Stomach (tissue), 4 donors: ENCODE data around the gene NMRAL1.

Experiments
- EP300 ChIP-seq: sonication (generic); formaldehyde crosslinking; IDR thresholded peaks from one replicate; pipeline ENCODE4 v1.6.1; 2017; ENCODE audit warnings: antibody characterized with exemption
- POLR2A ChIP-seq, 4 donors: fragments of 450-650 bp; IDR thresholded peaks; one replicate each; pipeline ENCODE4 v1.6.1; 2016; ENCODE audit warnings: antibody characterized with exemption in 4 of 4, control low read depth in 2 of 4, mild to moderate bottlenecking in 1 of 4, moderate library complexity in 1 of 4
- POLR2AphosphoS5 ChIP-seq, 3 donors: sonication (generic); formaldehyde crosslinking; IDR thresholded peaks; one replicate each; pipeline ENCODE4 v1.6.1; 2016; ENCODE audit warnings: antibody characterized with exemption in 3 of 3
- TF ChIP-seq, protein P1 (sequence below), 7 experiments: fragments of 450-650 bp in 4 of 7; fragments of 200-600 bp in 3 of 7; sonication (generic) in 3 of 7; IDR thresholded peaks; one replicate each; pipeline ENCODE4 v1.5.1; 2016 to 2019; ENCODE audit warnings: antibody characterized with exemption in 7 of 7, control low read depth in 2 of 7, mild to moderate bottlenecking in 1 of 7

DNA sequence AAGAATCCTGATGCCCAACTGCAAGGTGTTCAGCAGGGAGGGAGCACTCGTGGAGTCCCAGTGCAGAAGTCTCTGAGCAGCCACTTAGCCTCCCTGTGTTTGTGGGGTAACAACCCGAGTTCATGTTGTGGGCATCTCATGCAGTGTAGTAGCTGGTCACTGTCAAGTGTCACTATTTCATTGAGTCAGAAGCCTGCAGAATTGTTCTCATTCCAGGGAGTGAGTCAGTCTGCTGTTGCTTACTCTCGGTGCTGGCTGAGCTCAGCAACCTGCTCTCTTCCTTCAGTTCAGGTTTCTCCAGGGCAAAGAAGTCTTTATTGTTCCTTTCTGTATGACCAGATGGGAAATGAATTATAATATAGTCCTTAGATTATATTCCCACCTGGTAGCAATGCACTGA, 25.8 kb upstream of the NMRAL1 start:
- TF ChIP-seq, protein P1, sequence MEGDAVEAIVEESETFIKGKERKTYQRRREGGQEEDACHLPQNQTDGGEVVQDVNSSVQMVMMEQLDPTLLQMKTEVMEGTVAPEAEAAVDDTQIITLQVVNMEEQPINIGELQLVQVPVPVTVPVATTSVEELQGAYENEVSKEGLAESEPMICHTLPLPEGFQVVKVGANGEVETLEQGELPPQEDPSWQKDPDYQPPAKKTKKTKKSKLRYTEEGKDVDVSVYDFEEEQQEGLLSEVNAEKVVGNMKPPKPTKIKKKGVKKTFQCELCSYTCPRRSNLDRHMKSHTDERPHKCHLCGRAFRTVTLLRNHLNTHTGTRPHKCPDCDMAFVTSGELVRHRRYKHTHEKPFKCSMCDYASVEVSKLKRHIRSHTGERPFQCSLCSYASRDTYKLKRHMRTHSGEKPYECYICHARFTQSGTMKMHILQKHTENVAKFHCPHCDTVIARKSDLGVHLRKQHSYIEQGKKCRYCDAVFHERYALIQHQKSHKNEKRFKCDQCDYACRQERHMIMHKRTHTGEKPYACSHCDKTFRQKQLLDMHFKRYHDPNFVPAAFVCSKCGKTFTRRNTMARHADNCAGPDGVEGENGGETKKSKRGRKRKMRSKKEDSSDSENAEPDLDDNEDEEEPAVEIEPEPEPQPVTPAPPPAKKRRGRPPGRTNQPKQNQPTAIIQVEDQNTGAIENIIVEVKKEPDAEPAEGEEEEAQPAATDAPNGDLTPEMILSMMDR (IDR thresholded peaks at IDR 0.05) = no peak
- TF ChIP-seq POLR2A (IDR thresholded peaks at IDR 0.05) (no peak), POLR2AphosphoS5 (IDR thresholded peaks at IDR 0.05) (peak in 2 of 3 donors; percentile 62 to 73), EP300 (no peak)
